Karpas-422 (cell line): ENCODE results near the gene SLC16A8. TPM values are rescaled to one million over a fixed set of nuclear protein-coding genes. Genes with fewer than 3 reads are reported as not detected.
A peak's percentile ranks its signal among the peaks of the same experiment; 100 is the strongest.
"Not testable (repeated sequence)": the region's sequence is repeated elsewhere in the genome, so short reads cannot be mapped to it uniquely, and the experiment has no call there.

Source experiments
- DNase-seq: peaks from one replicate; pipeline ENCODE4 v3.0.0-alpha.2; 2015
- H2AFZ ChIP-seq: fragments of 200-600 bp; sonication (generic); 2 replicates; pipeline ENCODE4 v1.6.1; 2014; ENCODE audit warnings: antibody characterized with exemption, low read length, mixed read lengths
- H3K27ac ChIP-seq: fragments of 200-600 bp; sonication (generic); 2 replicates; pipeline ENCODE4 v1.5.1; 2014; ENCODE audit warnings: mild to moderate bottlenecking, low read length, moderate library complexity
- H3K27me3 ChIP-seq: fragments of 200-600 bp; sonication (generic); 2 replicates; pipeline ENCODE4 v1.6.1; 2014; ENCODE audit warnings: low read length, mixed read lengths
- H3K36me3 ChIP-seq: fragments of 200-600 bp; sonication (generic); 2 replicates; pipeline ENCODE4 v1.6.1; 2014; ENCODE audit warnings: low read length, mixed read lengths; ENCODE audit not compliant: insufficient read depth
- H3K4me1 ChIP-seq: fragments of 200-600 bp; sonication (generic); 2 replicates; pipeline ENCODE4 v1.6.1; 2014; ENCODE audit warnings: mild to moderate bottlenecking, low read length, mixed read lengths
- H3K4me2 ChIP-seq: fragments of 200-600 bp; sonication (generic); 2 replicates; pipeline ENCODE4 v1.6.1; 2014; ENCODE audit warnings: low read length, low read depth, mild to moderate bottlenecking; ENCODE audit not compliant: poor library complexity, severe bottlenecking
- H3K4me3 ChIP-seq: fragments of 200-600 bp; sonication (generic); 2 replicates; pipeline ENCODE4 v1.5.1; 2014; ENCODE audit warnings: mild to moderate bottlenecking, antibody characterized with exemption, low read length, mixed read lengths
- H3K79me2 ChIP-seq: fragments of 200-600 bp; sonication (generic); 2 replicates; pipeline ENCODE4 v1.6.1; 2014; ENCODE audit warnings: mild to moderate bottlenecking, low read length, mixed read lengths
- H3K9ac ChIP-seq: fragments of 200-600 bp; sonication (generic); 2 replicates; pipeline ENCODE4 v1.6.0; 2014; ENCODE audit warnings: low read length
- H3K9me2 ChIP-seq: fragments of 200-600 bp; sonication (generic), shearing (Covaris generic); replicated peaks from 2 replicates; pipeline ENCODE4 v1.6.0; 2014; ENCODE audit warnings: mild to moderate bottlenecking, low read length, moderate library complexity; ENCODE audit not compliant: insufficient read depth
- H3K9me3 ChIP-seq: fragments of 300-700, 200-600 bp; sonication (generic); 2 replicates; pipeline ENCODE4 v1.6.1; 2014; ENCODE audit warnings: low read length, mixed read lengths
- H4K20me1 ChIP-seq: fragments of 200-600 bp; sonication (generic); 2 replicates; pipeline ENCODE4 v1.6.1; 2014; ENCODE audit warnings: mild to moderate bottlenecking, antibody characterized with exemption, low read length, low read depth; ENCODE audit not compliant: insufficient read depth
- total RNA-seq: library from RNA; depleted of rRNA; stranded (reverse); fragments of >200 nt; shearing (Covaris generic); gene quantifications from 2 replicates; pipeline ENCODE4 v1.2.3, GENCODE V29; 2014; ENCODE audit warnings: low replicate concordance

The SLC16A8 gene
- total RNA-seq, 1 experiment from 2014 or later, result not detected

- H3K4me3 ChIP-seq, result no peak overlapping the region
- H3K27me3 ChIP-seq, result no peaks in the 10 kb centered on the region
- H2AFZ ChIP-seq, result no peak overlapping the region
- H3K4me1 ChIP-seq, result peaks cover 48% of the 10 kb centered on the region
- DNase-seq, result no peak
- H3K9me3 ChIP-seq, result no peaks in the 10 kb centered on the region
- no peak overlapping the region for H3K4me2 ChIP-seq
- no peaks in the 10 kb centered on the region for H3K9me2 ChIP-seq
- no peaks in the 10 kb centered on the region for H3K36me3 ChIP-seq
- H3K79me2 ChIP-seq, result no peaks in the 10 kb centered on the region
- no peaks in the 10 kb centered on the region for H4K20me1 ChIP-seq
- no peak overlapping the region for H3K9ac ChIP-seq
- no peak overlapping the region for H3K27ac ChIP-seq
Observed at GRCh38 chr22:38038426-38038825, 45.6 kb downstream of the SLC16A8 start.

- not testable (repeated sequence) for H4K20me1 ChIP-seq, H2AFZ ChIP-seq, H3K9me3 ChIP-seq, H3K4me3 ChIP-seq, H3K36me3 ChIP-seq, H3K79me2 ChIP-seq, H3K9ac ChIP-seq, H3K27me3 ChIP-seq, H3K27ac ChIP-seq, H3K4me2 ChIP-seq, DNase-seq, H3K9me2 ChIP-seq
- peaks cover 46% of the 10 kb centered on the region for H3K4me1 ChIP-seq
Observed at GRCh38 chr22:38037367-38038150, 46.4 kb downstream of the SLC16A8 start.

- H3K27ac ChIP-seq, result no peak overlapping the region
- H3K9me3 ChIP-seq, result no peaks in the 10 kb centered on the region
- H3K9me2 ChIP-seq, result no peaks in the 10 kb centered on the region
- H3K4me3 ChIP-seq, result no peak overlapping the region
- H3K4me2 ChIP-seq, result no peak overlapping the region
- no peak overlapping the region for H3K9ac ChIP-seq
- H4K20me1 ChIP-seq, result no peaks in the 10 kb centered on the region
- H3K79me2 ChIP-seq, result no peaks in the 10 kb centered on the region
- no peaks in the 10 kb centered on the region for H3K36me3 ChIP-seq
- no peak for DNase-seq
- H3K27me3 ChIP-seq, result no peaks in the 10 kb centered on the region
- H2AFZ ChIP-seq, result no peak overlapping the region
- H3K4me1 ChIP-seq, result peaks cover 37% of the 10 kb centered on the region
Observed at GRCh38 chr22:38036392-38037062, 47.5 kb downstream of the SLC16A8 start.

GRCh38 chr22:38035530-38035885 is 48.5 kb downstream of the SLC16A8 start:
- H3K4me1 ChIP-seq, result peaks cover 37% of the 10 kb centered on the region

GRCh38 chr22:38034884-38035529 is 49.0 kb downstream of the SLC16A8 start:
- no peaks in the 10 kb centered on the region for H3K36me3 ChIP-seq
- H3K79me2 ChIP-seq, result no peaks in the 10 kb centered on the region
- H3K4me3 ChIP-seq, result peak overlapping the region; percentile 38; the same call in 1 of the 2 replicates
- no peak overlapping the region; the same call in 1 of the 2 replicates for H2AFZ ChIP-seq
- no peaks in the 10 kb centered on the region for H3K9me2 ChIP-seq
- H3K4me2 ChIP-seq, result peak overlapping the region; percentile 67
- H3K27me3 ChIP-seq, result no peaks in the 10 kb centered on the region
- peaks cover 37% of the 10 kb centered on the region for H3K4me1 ChIP-seq
- DNase-seq, result no peak
- H3K9me3 ChIP-seq, result no peaks in the 10 kb centered on the region
- peak overlapping the region; percentile 79 for H3K27ac ChIP-seq
- H3K9ac ChIP-seq, result peak overlapping the region; percentile 68
- no peaks in the 10 kb centered on the region for H4K20me1 ChIP-seq

More at GRCh38 chr22:38035530-38035885, 48.5 kb downstream of the SLC16A8 start:
- peak overlapping the region; percentile 38; the same call in 1 of the 2 replicates for H3K4me3 ChIP-seq
- H2AFZ ChIP-seq, result no peak overlapping the region; the same call in 1 of the 2 replicates
- peak overlapping the region; percentile 79 for H3K27ac ChIP-seq
- H4K20me1 ChIP-seq, result no peaks in the 10 kb centered on the region
- no peaks in the 10 kb centered on the region for H3K9me2 ChIP-seq
- no peaks in the 10 kb centered on the region for H3K9me3 ChIP-seq
- peak overlapping the region; percentile 68 for H3K9ac ChIP-seq
- H3K79me2 ChIP-seq, result no peaks in the 10 kb centered on the region
- no peaks in the 10 kb centered on the region for H3K36me3 ChIP-seq
- DNase-seq, result peak; percentile 72
- no peaks in the 10 kb centered on the region for H3K27me3 ChIP-seq
- peak overlapping the region; percentile 67 for H3K4me2 ChIP-seq

- H4K20me1 ChIP-seq, result no peaks in the 10 kb centered on the region
- peak overlapping the region; percentile 79 for H3K27ac ChIP-seq
- no peaks in the 10 kb centered on the region for H3K27me3 ChIP-seq
- H3K79me2 ChIP-seq, result no peaks in the 10 kb centered on the region
- H3K4me1 ChIP-seq, result peaks cover 37% of the 10 kb centered on the region
- H3K9ac ChIP-seq, result peak overlapping the region; percentile 68
- H3K4me3 ChIP-seq, result peak overlapping the region; percentile 38; the same call in 1 of the 2 replicates
- peak overlapping the region; percentile 67 for H3K4me2 ChIP-seq
- H2AFZ ChIP-seq, result peak overlapping the region; percentile 17; the same call in 1 of the 2 replicates
- H3K36me3 ChIP-seq, result no peaks in the 10 kb centered on the region
- peak; percentile 95 for DNase-seq
- no peaks in the 10 kb centered on the region for H3K9me2 ChIP-seq
- no peaks in the 10 kb centered on the region for H3K9me3 ChIP-seq
Observed at GRCh38 chr22:38034278-38034882, 49.6 kb downstream of the SLC16A8 start.

- no peaks in the 10 kb centered on the region for H3K9me3 ChIP-seq
- peak overlapping the region; percentile 17; the same call in 1 of the 2 replicates for H2AFZ ChIP-seq
- peak overlapping the region; percentile 68 for H3K9ac ChIP-seq
- H3K36me3 ChIP-seq, result no peaks in the 10 kb centered on the region
- H3K27ac ChIP-seq, result peak overlapping the region; percentile 79; the same call in 1 of the 2 replicates
- H3K4me2 ChIP-seq, result peak overlapping the region; percentile 67
- peaks cover 37% of the 10 kb centered on the region for H3K4me1 ChIP-seq
- no peak for DNase-seq
- no peaks in the 10 kb centered on the region for H3K79me2 ChIP-seq
- H4K20me1 ChIP-seq, result no peaks in the 10 kb centered on the region
- peak overlapping the region; percentile 38; the same call in 1 of the 2 replicates for H3K4me3 ChIP-seq
- no peaks in the 10 kb centered on the region for H3K9me2 ChIP-seq
- no peaks in the 10 kb centered on the region for H3K27me3 ChIP-seq
Observed at GRCh38 chr22:38033522-38034277, 50.3 kb downstream of the SLC16A8 start.
